Measurements from ENCODE around the gene TMEM41B.
"Not testable (repeated sequence)": the region's sequence is repeated elsewhere in the genome, so short reads cannot be mapped to it uniquely, and the experiment has no call there.

The TMEM41B gene

GRCh38 chr11:9260838-9261146 lies 53.6 kb downstream of the TMEM41B start:
- DNase-seq (ENCODE audit: low read depth in 2 of 2) = not testable (repeated sequence)

- no peak for DNase-seq (ENCODE audit: low read depth in 2 of 2)
Measured at GRCh38 chr11:9259981-9260837, 54.2 kb downstream of the TMEM41B start.

- not testable (repeated sequence) for DNase-seq (ENCODE audit: low read depth in 2 of 2)
Measured at GRCh38 chr11:9258279-9258678, 56.1 kb downstream of the TMEM41B start.

- no peak for DNase-seq (ENCODE audit: low read depth in 2 of 2)
Measured at GRCh38 chr11:9254416-9254815, 60.0 kb downstream of the TMEM41B start.

- DNase-seq (ENCODE audit: low read depth in 2 of 2) = no peak
Measured at GRCh38 chr11:9253086-9253485, 61.3 kb downstream of the TMEM41B start.

- DNase-seq (ENCODE audit: low read depth in 2 of 2) = no peak
Measured at GRCh38 chr11:9251311-9251710, 63.1 kb downstream of the TMEM41B start.

GRCh38 chr11:9250139-9250582 lies 64.2 kb downstream of the TMEM41B start:
- DNase-seq (ENCODE audit: low read depth in 2 of 2) = no peak

GRCh38 chr11:9249252-9249651 lies 65.1 kb downstream of the TMEM41B start:
- DNase-seq (ENCODE audit: low read depth in 2 of 2) = no peak

- no peak for DNase-seq (ENCODE audit: low read depth in 2 of 2)
Measured at GRCh38 chr11:9247863-9248262, 66.5 kb downstream of the TMEM41B start.

GRCh38 chr11:9236242-9236641 lies 78.2 kb downstream of the TMEM41B start:
- not testable (repeated sequence) for DNase-seq (ENCODE audit: low read depth in 2 of 2)

GRCh38 chr11:9232482-9232881 lies 81.9 kb downstream of the TMEM41B start:
- DNase-seq (ENCODE audit: low read depth in 2 of 2) = no peak

GRCh38 chr11:9231848-9232177 lies 82.6 kb downstream of the TMEM41B start:
- no peak for DNase-seq (ENCODE audit: low read depth in 2 of 2)
